Stimulated activated CD8-positive, alpha-beta memory T cell treated with anti-CD3 and anti-CD28 coated beads, Interleukin-15, amount 100 ng/mL, for 4 hours (primary cell): ENCODE results near the gene CCM2L.
"Not testable (repeated sequence)": the region's sequence is repeated elsewhere in the genome, so short reads cannot be mapped to it uniquely, and the experiment has no call there.

ENCODE experiments used
- DNase-seq, 2 donors: peaks; one replicate each; pipeline ENCODE4 v3.0.0-alpha.2; 2020; ENCODE audit warnings: low read depth in 2 of 2

CCM2L gene

GRCh38 chr20:32028647-32029372 is 18.6 kb downstream of the CCM2L start:
- DNase-seq = no peak

- no peak for DNase-seq
Observed at GRCh38 chr20:32029561-32029960, 19.3 kb downstream of the CCM2L start.

- peak in 1 of 2 donors; percentile 11 for DNase-seq
Observed at GRCh38 chr20:32031007-32031958, 21.0 kb downstream of the CCM2L start.

- no peak for DNase-seq
Observed at GRCh38 chr20:32033316-32033715, 23.1 kb downstream of the CCM2L start.

DNA sequence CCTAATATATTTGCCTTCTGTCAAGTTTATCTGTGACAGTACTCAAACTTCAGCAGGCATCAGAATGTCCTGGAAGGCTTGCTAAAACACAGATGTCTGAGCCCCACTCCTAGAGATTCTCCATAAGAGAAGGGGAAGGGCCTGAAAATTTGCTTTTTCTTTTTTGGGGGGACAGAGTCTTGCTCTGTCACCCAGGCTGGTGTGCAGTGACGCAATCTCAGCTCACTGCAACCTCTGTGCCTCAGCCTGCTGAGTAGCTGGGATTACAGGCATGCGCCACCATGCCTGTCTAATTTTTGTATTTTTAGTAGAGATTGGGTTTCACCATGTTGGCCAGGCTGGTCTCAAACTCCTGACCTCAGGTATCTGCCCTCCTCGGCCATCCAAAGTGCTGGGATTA is 23.5 kb downstream of the CCM2L start:
- DNase-seq = not testable (repeated sequence)

- no peak for DNase-seq
Observed at GRCh38 chr20:32034581-32035425, 24.6 kb downstream of the CCM2L start.

- no peak for DNase-seq
Observed at GRCh38 chr20:32035426-32035779, 25.2 kb downstream of the CCM2L start.

GRCh38 chr20:32036252-32036651 is 26.0 kb downstream of the CCM2L start:
- no peak for DNase-seq

- DNase-seq = no peak
Observed at GRCh38 chr20:32036716-32037485, 26.7 kb downstream of the CCM2L start.

DNA sequence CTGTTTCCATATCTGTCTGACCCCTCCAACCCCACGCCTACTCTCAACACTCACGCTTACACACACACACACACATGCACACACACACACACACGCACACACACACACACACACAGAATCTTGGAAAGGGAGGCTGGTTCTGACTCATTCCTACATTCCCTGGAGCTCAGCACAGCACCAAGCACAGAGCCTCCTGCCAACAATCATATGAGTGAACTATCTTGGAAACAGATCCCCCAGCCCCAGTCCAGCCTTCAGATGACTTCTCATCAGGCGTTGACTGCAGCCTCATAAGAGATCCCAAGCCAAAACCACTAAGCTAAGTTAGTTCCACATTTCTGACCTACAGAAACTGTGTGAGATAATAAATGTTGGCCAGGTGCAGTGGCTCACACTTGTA is 27.7 kb downstream of the CCM2L start:
- DNase-seq = no peak

DNA sequence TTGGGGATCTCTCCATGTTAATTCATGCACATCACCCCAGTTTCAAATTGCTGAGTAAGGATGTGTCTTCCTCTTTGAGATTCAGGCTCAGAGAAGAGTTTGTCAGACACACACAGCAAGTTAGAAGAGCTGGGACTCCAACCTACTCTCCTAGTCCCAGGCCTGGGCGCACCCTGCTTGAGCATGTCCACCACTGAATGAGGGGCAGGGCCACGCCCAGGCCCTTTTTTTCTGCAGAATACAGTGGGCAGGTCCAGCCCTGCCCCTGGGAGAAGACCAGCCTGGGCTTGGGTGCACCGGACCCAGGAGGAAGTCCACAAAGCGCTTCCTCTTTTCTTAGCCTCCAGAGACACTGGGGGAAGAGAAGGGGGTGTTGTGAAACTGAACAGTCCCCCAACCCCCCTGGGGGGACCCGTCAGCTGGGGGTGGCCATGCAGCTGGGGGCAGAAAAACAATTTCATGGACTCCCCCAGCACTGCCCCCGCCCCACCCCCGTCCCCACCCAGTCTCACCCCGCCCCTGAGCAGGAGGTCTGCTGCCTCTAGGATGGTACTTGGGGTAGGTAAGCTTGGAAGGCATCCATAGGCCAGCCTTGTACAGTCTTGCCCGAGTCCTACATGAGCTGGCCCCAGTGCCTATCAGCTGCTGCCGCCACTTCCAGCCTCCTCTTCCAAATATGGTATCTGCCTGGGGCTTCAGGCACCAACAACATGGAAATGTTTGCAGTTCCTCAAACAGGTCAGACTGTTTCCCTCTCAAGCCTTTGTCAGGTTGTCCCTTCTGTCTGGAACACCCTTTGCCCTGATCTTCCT is 30.1 kb downstream of the CCM2L start:
- DNase-seq = no peak

GRCh38 chr20:32045999-32046398 is 35.8 kb downstream of the CCM2L start:
- DNase-seq = no peak

GRCh38 chr20:32050324-32050841 is 40.1 kb downstream of the CCM2L start:
- DNase-seq = no peak

DNA sequence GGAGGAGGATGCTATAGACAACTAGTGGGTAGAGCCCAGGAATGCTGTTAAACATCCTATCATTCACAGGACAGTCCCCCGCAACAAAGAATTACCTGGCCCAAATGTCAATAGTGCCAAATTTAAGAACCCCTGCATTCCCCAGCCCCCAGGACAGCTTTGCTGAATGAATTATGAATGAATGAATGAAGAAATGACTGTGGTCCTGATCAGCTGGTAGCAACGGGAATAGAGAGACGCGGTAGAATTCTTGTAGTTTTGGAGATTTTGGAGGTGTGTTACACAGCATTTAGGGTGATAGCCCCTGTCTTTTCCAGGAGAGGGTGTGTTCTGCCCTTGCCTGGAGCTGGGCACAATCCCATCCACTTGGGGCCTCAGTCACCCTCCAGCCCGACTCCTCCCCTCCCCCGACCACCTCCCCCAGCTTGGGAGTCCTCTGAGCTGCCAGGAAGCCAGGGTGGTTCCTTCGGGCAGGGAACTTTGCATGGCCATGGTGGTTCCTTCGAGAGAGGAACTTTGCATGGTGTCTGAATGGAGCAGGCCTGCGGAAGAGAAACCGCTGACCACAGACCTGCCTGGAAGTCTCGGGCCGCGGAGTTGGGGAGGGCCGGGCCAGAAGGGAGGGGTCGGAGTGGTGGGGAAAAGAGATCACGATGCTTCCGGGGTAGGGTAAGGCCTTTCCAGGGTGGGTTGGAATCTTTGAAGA is 40.8 kb downstream of the CCM2L start:
- no peak for DNase-seq

- DNase-seq = no peak
Observed at GRCh38 chr20:32051720-32052089, 41.5 kb downstream of the CCM2L start.

DNA sequence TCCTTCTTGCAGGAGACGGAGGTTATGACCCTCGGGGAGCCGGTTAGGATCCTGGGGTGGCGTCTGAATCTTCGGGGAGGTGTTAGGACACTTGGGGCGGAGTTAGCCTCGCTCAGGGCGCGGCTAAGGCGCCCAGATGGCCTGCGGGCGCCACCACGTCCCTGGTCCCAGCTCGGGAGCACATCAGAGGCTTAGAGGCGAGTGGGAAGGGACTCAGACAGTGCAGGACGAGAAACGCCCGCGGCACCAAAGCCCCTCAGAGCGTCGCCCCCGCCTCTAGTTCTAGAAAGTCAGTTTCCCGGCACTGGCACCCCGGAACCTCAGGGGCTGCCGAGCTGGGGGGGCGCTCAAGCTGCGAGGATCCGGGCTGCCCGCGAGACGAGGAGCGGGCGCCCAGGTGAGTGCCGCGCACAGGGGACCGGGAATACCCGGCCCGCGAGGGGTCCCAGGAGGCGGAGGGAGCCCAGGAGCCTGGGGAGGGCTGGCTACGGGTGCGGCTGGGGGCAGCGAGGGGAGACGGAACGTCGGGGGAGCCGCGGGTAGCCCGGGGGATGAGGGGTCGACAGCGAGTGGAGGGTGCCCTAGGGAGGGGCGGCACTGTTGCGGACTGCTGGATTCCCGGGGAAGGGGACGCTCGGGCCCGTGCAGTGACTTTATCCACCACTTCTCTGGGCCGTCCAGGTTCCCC is 42.0 kb downstream of the CCM2L start, which contains the start of gene HCK:
TSS of gene HCK (plus strand) at position 153 of the 688 bp plus-strand sequence.
- no peak for DNase-seq

- DNase-seq = no peak
Observed at GRCh38 chr20:32052778-32053362, 42.6 kb downstream of the CCM2L start.

- no peak for DNase-seq
Observed at GRCh38 chr20:32053648-32054047, 43.4 kb downstream of the CCM2L start.
